SU-DHL-6 (cell line): ENCODE results near the gene TEKT1.

Source experiments
- H2AFZ ChIP-seq: fragments of 200-600 bp; sonication (generic); 2 replicates; pipeline ENCODE4 v1.6.1; 2014; ENCODE audit warnings: low read depth, mild to moderate bottlenecking, moderate library complexity, mixed read lengths, antibody characterized with exemption, low read length; ENCODE audit not compliant: severe bottlenecking
- H3F3A ChIP-seq: fragments of 200-600 bp; shearing (Covaris generic); 2 replicates; pipeline ENCODE4 v1.6.0; 2016; ENCODE audit warnings: antibody characterized with exemption, mild to moderate bottlenecking; ENCODE audit not compliant: insufficient read depth
- H3K27ac ChIP-seq: fragments of 200-600 bp; sonication (generic); 2 replicates; pipeline ENCODE4 v1.5.1; 2016; ENCODE audit warnings: low read depth, mild to moderate bottlenecking, low read length, moderate library complexity, mixed read lengths
- H3K27me3 ChIP-seq: fragments of 200-600 bp; sonication (generic), shearing (Covaris generic); 2 replicates; pipeline ENCODE4 v1.6.0; 2014; ENCODE audit warnings: mild to moderate bottlenecking, low read length
- H3K36me3 ChIP-seq: fragments of 200-600 bp; sonication (generic); 2 replicates; pipeline ENCODE4 v1.6.1; 2014; ENCODE audit warnings: mild to moderate bottlenecking, low read length, mixed read lengths
- H3K4me2 ChIP-seq: fragments of 300-600, 200-600 bp; shearing (Covaris generic), sonication (generic); 2 replicates; pipeline ENCODE4 v1.6.0; 2014; ENCODE audit warnings: low read length, low read depth, mild to moderate bottlenecking; ENCODE audit not compliant: poor library complexity, severe bottlenecking
- H3K4me3 ChIP-seq: fragments of 200-600 bp; sonication (generic); 2 replicates; pipeline ENCODE4 v1.5.1; 2014; ENCODE audit warnings: antibody characterized with exemption, low read length, mild to moderate bottlenecking, mixed read lengths; ENCODE audit not compliant: insufficient read depth, poor library complexity, severe bottlenecking
- H3K79me2 ChIP-seq: fragments of 200-600 bp; sonication (generic); 2 replicates; pipeline ENCODE4 v1.6.1; 2014; ENCODE audit warnings: mild to moderate bottlenecking, low read length, moderate library complexity; ENCODE audit not compliant: insufficient read depth
- H3K9ac ChIP-seq: fragments of 200-600 bp; sonication (generic); 2 replicates; pipeline ENCODE4 v1.7.0; 2014; ENCODE audit warnings: mild to moderate bottlenecking, low read length
- H3K9me2 ChIP-seq: fragments of 200-600 bp; sonication (generic); replicated peaks from 2 replicates; pipeline ENCODE4 v1.6.1; 2014; ENCODE audit warnings: low read length; ENCODE audit not compliant: insufficient read depth
- H3K9me3 ChIP-seq: fragments of 200-600 bp; sonication (generic); 2 replicates; pipeline ENCODE4 v1.6.1; 2014; ENCODE audit warnings: low read length, mixed read lengths; ENCODE audit not compliant: insufficient read depth
- H4K20me1 ChIP-seq: fragments of 200-600 bp; sonication (generic); 2 replicates; pipeline ENCODE4 v1.6.1; 2014; ENCODE audit warnings: low read depth, mild to moderate bottlenecking, antibody characterized with exemption, low read length, moderate library complexity, mixed read lengths
- CTCF ChIP-seq: fragments of 200-600 bp; sonication (generic); IDR thresholded peaks from one replicate; pipeline ENCODE4 v1.5.1; 2017; ENCODE audit warnings: antibody characterized with exemption, mild to moderate bottlenecking, low read length, moderate library complexity; ENCODE audit not compliant: insufficient read depth, poor library complexity, severe bottlenecking
- EZH2phosphoT487 ChIP-seq: fragments of 200-600 bp; sonication (generic), shearing (Covaris generic); conservative IDR thresholded peaks from 2 replicates; pipeline ENCODE4 v1.6.1; 2018; ENCODE audit warnings: mild to moderate bottlenecking, antibody characterized with exemption, low read length, moderate library complexity, mixed read lengths

Gene TEKT1

DNA sequence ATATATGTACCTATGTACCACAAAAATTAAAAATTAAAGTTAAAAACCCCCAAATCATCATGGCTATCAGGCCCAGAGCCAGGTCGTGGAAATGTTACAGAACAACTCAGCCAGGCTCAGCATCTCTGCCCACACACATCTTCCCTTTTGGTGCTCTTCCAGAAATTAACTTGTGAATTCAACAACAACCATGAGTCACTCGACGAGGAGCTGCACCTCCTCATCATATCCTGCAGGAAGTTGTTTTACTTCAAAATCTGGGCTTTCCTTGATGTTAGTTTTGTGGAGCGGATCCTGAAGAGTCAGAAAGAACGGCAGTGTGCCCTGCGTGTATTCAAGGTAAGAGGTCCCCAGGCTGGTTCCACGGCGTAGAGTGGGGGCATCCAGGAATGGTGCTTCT, 44.9 kb downstream of the TEKT1 start:
- Histone ChIP-seq H2AFZ (no peak overlapping the region), H3F3A (no peaks in the 10 kb centered on the region), H3K4me3 (no peak overlapping the region), H3K4me2 (no peak overlapping the region), H3K27ac (no peak overlapping the region), H3K9ac (no peak overlapping the region), H3K79me2 (no peaks in the 10 kb centered on the region), H3K36me3 (no peaks in the 10 kb centered on the region), H4K20me1 (no peaks in the 10 kb centered on the region), H3K27me3 (no peaks in the 10 kb centered on the region), H3K9me3 (no peaks in the 10 kb centered on the region), H3K9me2 (no peaks in the 10 kb centered on the region)
- TF ChIP-seq EZH2phosphoT487 (no peak), CTCF (no peak)

DNA sequence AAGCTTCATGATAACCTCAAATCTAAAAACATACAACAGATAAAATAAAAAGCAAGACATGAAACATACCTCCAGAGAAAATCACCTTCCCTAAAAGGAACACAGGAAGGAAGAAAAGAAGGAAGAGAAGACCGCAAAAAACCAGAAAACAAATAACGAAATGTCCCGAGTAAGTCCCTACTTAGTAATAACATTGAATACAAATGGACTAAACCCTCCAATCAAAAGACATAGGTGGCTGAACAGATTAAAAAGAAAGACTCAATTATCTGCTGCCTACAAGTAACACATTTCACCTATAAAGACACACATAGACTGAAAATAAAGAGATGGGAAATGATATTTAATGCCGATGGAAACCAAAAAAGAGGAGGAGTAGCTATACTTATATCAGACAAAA, 49.3 kb downstream of the TEKT1 start:
- Histone ChIP-seq H3K4me2 (no peak overlapping the region), H3K27ac (no peak overlapping the region), H3K27me3 (no peaks in the 10 kb centered on the region), H2AFZ (no peak overlapping the region), H3F3A (no peaks in the 10 kb centered on the region), H3K4me3 (no peak overlapping the region), H4K20me1 (no peaks in the 10 kb centered on the region), H3K36me3 (no peaks in the 10 kb centered on the region), H3K79me2 (no peaks in the 10 kb centered on the region), H3K9me2 (no peaks in the 10 kb centered on the region), H3K9ac (no peak overlapping the region), H3K9me3 (no peaks in the 10 kb centered on the region)
- TF ChIP-seq CTCF (no peak), EZH2phosphoT487 (no peak)

- no peaks in the 10 kb centered on the region for H3K9me2 ChIP-seq
- H3K4me3 ChIP-seq, result no peak overlapping the region
- H3K79me2 ChIP-seq, result no peaks in the 10 kb centered on the region
- H4K20me1 ChIP-seq, result no peaks in the 10 kb centered on the region
- no peak overlapping the region for H3K27ac ChIP-seq
- H3F3A ChIP-seq, result no peaks in the 10 kb centered on the region
- no peaks in the 10 kb centered on the region for H3K36me3 ChIP-seq
- H3K9ac ChIP-seq, result no peak overlapping the region
- H3K4me2 ChIP-seq, result no peak overlapping the region
- TF ChIP-seq EZH2phosphoT487 (no peak), CTCF (no peak)
- no peak overlapping the region for H2AFZ ChIP-seq
- H3K27me3 ChIP-seq, result no peaks in the 10 kb centered on the region
- H3K9me3 ChIP-seq, result no peaks in the 10 kb centered on the region
Measured at GRCh38 chr17:6780886-6781285, 50.6 kb downstream of the TEKT1 start.

DNA sequence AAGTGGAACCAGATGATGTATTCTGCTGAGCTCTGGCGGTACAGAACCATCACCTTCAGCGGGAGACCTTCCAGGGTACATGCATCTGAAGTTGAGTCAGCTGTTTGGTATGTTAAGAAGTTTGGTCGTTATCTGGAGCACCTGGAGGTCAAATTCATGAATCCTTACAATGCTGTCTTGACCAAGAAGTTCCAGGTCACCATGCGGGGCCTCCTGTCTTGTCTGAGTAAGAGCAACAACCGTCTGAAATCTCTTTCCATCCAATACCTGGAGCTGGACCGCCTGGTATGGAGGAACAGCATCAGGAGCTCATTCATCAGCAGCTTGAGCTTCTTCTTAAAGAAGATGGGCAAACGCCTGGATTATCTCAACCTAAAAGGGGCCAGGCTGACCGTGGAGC, 51.5 kb downstream of the TEKT1 start:
- Histone ChIP-seq H3K27me3 (no peaks in the 10 kb centered on the region), H3K4me2 (no peak overlapping the region), H4K20me1 (no peaks in the 10 kb centered on the region), H3K9me3 (no peaks in the 10 kb centered on the region), H3F3A (no peaks in the 10 kb centered on the region), H3K27ac (no peak overlapping the region), H3K9ac (no peak overlapping the region), H2AFZ (no peak overlapping the region), H3K9me2 (no peaks in the 10 kb centered on the region), H3K79me2 (no peaks in the 10 kb centered on the region), H3K4me3 (no peak overlapping the region), H3K36me3 (no peaks in the 10 kb centered on the region)
- no peak for TF ChIP-seq CTCF
